Naive B cell (primary cell): ENCODE data around the gene IMPA2. TPM values are rescaled to one million over a fixed set of nuclear protein-coding genes. Genes with fewer than 3 reads are reported as not detected.

Experiments
- ATAC-seq, 2 donors: fragments of 150-1000 bp; cut with Tn5 transposase; 2 replicates each; pipeline ENCODE4 v1.10.0; 2021; ENCODE audit warnings: low read depth in 2 of 2, mild to moderate bottlenecking in 2 of 2, moderate library complexity in 2 of 2
- DNase-seq: peaks from one replicate; pipeline ENCODE4 v3.0.0; 2022
- H3K27ac Mint-ChIP-seq, 6 donors: one replicate each; pipeline ENCODE4 v1.8.0; 2020 to 2022; ENCODE audit warnings: mild to moderate bottlenecking in 6 of 6, mixed read lengths in 6 of 6, moderate library complexity in 5 of 6, inconsistent platforms in 2 of 6
- H3K27me3 Mint-ChIP-seq, 3 donors: one replicate each; pipeline ENCODE4 v1.8.0; 2021 to 2022; ENCODE audit warnings: mixed read lengths in 3 of 3, mild to moderate bottlenecking in 1 of 3
- H3K36me3 Mint-ChIP-seq, 2 donors: one replicate each; pipeline ENCODE4 v1.8.0; 2020 to 2022; ENCODE audit warnings: mixed read lengths in 2 of 2, inconsistent platforms in 1 of 2, mild to moderate bottlenecking in 1 of 2
- H3K4me1 Mint-ChIP-seq, 3 donors: one replicate each; pipeline ENCODE4 v1.8.0; 2020 to 2022; ENCODE audit warnings: mixed read lengths in 3 of 3, inconsistent platforms in 1 of 3, mild to moderate bottlenecking in 1 of 3, moderate library complexity in 1 of 3
- H3K4me3 Mint-ChIP-seq, 8 donors: one replicate each; pipeline ENCODE4 v1.8.0; 2020 to 2022; ENCODE audit warnings: mild to moderate bottlenecking in 8 of 8, mixed read lengths in 8 of 8, moderate library complexity in 8 of 8, inconsistent platforms in 2 of 8
- H3K9me3 Mint-ChIP-seq, 7 donors: one replicate each; pipeline ENCODE4 v1.8.0; 2020 to 2022; ENCODE audit warnings: mixed read lengths in 7 of 7, mild to moderate bottlenecking in 5 of 7, inconsistent platforms in 2 of 7, moderate library complexity in 1 of 7
- polyA plus RNA-seq, 6 donors: library from polyadenylated mRNA; unstranded; fragments of 300-500 nt; fragmentation: Illumina TruSeq; gene quantifications; one replicate each; pipeline ENCODE4 v1.2.3, GENCODE V29; 2021; ENCODE audit warnings: low read depth in 6 of 6

The IMPA2 gene
- polyA plus RNA-seq, 6 donors from 2014 or later = 9.9 to 18.6 (median 13.0) TPM

DNA sequence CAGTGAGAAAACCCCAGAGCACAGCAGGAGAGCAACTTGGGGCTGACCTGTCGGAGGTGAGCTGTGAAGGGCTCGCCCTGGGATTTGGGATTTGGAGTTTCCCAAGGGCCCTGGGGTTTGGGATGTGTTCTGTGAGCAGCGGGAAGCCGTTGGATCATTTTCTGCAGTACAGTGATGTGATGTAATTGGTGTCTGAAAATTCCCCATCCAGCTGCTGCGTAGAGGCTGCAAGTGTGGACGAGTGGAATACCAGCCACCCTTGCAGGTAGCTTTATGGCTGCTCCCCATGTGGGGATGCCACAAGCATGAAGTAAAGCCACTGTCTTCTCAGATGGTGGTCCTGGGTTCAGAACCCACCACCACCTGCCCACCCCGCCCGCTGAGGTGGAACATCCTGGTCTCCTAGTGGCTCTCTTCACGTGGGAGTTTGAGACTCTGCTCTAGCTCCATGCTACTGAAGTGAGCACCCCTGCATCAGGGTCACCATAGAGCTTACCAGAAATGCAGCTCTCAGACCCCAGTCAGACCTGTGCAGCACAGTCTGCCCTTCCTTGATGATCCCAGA is 15.0 kb downstream of the IMPA2 start:
- H3K4me1 Mint-ChIP-seq = peaks cover 13 to 16% (median 15%) of the 10 kb centered on the region in 3 donors
- H3K36me3 Mint-ChIP-seq = no peaks in the 10 kb centered on the region
- H3K27me3 Mint-ChIP-seq = no peaks in the 10 kb centered on the region
- DNase-seq = no peak
- H3K27ac Mint-ChIP-seq = peak overlapping the region in 1 of 6 donors; percentile 7
- no peaks in the 10 kb centered on the region for H3K9me3 Mint-ChIP-seq
- ATAC-seq = no peak
- no peak overlapping the region for H3K4me3 Mint-ChIP-seq

DNA sequence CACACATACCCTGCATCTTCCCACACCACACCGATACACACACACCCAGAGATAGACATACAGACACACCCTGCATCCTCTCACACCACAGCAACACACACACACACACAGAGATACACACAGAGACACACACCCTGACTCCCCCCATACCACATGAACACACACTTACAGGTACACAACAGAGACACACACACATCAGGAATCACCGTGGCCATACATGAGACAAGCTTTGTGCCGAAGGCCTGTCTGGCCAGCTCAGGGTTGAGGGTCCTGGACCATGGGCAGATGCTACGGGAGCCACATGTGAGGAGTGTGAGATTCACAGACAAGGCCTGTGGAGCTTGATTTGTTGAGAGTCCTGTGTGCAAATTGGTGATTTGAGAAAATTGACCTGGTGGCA is 15.6 kb downstream of the IMPA2 start:
- Mint-ChIP-seq H3K27me3 (no peaks in the 10 kb centered on the region), H3K4me3 (peak overlapping the region in 1 of 8 donors; percentile 67), H3K27ac (peak overlapping the region in 2 of 6 donors; percentile 29 to 67), H3K36me3 (no peaks in the 10 kb centered on the region), H3K4me1 (peaks cover 13 to 16% (median 15%) of the 10 kb centered on the region in 3 donors), H3K9me3 (no peaks in the 10 kb centered on the region)
- no peak for DNase-seq
- ATAC-seq = no peak

DNA sequence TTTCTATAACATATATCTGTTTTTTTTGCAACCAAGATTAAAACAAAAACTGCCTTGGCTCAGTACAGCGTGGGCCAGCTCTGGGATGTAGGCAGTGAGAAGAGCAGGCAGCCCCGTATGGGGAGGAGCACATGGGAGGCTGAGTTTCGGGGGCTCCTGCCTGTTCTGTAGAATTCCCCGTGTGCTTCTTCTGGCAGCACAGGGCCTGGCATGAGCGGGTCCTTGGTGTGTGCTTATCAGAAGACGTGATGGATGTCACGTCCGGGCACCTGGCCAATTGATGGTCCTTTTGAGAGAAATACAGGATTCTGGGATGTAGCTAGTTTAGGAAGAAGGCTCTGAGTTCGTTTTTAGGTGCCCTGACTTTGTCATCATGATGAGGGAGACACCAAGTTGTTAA is 16.2 kb downstream of the IMPA2 start:
- H3K36me3 Mint-ChIP-seq = no peaks in the 10 kb centered on the region
- no peak for DNase-seq
- H3K27ac Mint-ChIP-seq = no peak overlapping the region
- no peaks in the 10 kb centered on the region for H3K27me3 Mint-ChIP-seq
- no peak for ATAC-seq
- H3K4me3 Mint-ChIP-seq = no peak overlapping the region
- H3K9me3 Mint-ChIP-seq = no peaks in the 10 kb centered on the region
- H3K4me1 Mint-ChIP-seq = peaks cover 13 to 16% (median 15%) of the 10 kb centered on the region in 3 donors

DNA sequence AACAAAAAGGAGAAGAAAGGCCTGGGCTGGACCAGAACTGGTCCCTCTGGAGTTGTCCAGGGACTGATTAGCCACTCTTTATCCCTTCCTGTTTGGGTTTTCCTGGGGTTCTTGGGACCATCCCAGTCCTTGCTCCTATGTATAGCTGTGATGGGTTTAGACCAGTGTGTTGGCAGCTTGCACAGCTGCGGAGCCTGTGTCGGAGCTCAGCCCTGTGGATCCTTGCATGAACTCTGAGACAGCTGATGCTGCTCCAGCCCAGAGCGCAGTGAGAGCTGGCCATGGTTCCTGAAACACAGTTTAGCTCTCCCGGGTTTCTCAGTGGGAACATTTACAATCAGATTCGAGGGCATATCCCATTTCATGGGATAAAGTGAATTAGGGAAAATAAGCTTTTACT is 16.9 kb downstream of the IMPA2 start:
- no peak overlapping the region for H3K4me3 Mint-ChIP-seq
- H3K4me1 Mint-ChIP-seq = peaks cover 13 to 16% (median 15%) of the 10 kb centered on the region in 3 donors
- peak overlapping the region in 1 of 6 donors; percentile 64 for H3K27ac Mint-ChIP-seq
- no peaks in the 10 kb centered on the region for H3K27me3 Mint-ChIP-seq
- no peaks in the 10 kb centered on the region for H3K9me3 Mint-ChIP-seq
- DNase-seq = no peak
- no peaks in the 10 kb centered on the region for H3K36me3 Mint-ChIP-seq
- no peak for ATAC-seq

DNA sequence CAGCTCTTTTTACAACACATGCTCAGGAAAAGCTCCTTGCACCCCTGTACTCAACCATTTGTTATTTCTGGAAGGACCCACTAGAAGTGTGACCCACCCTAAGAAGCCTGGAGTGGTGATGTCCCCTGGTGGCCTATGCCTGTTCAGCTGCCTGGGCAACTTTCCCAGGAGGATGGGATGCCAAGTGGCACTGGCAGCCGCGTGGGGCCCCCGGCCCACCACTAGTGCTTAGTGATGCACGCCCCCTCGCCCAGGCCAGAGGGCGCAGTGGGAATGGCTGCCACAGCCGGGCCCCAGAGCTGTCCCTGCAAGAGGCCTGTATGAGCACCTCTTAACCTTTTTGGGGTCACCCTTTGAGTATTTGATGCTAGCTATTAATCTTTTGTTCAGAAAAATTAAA is 18.1 kb downstream of the IMPA2 start:
- ATAC-seq = no peak
- Mint-ChIP-seq H3K36me3 (no peaks in the 10 kb centered on the region), H3K9me3 (no peaks in the 10 kb centered on the region), H3K27ac (no peak overlapping the region), H3K27me3 (no peaks in the 10 kb centered on the region), H3K4me3 (no peak overlapping the region), H3K4me1 (peaks cover 13 to 16% (median 15%) of the 10 kb centered on the region in 3 donors)
- no peak for DNase-seq

DNA sequence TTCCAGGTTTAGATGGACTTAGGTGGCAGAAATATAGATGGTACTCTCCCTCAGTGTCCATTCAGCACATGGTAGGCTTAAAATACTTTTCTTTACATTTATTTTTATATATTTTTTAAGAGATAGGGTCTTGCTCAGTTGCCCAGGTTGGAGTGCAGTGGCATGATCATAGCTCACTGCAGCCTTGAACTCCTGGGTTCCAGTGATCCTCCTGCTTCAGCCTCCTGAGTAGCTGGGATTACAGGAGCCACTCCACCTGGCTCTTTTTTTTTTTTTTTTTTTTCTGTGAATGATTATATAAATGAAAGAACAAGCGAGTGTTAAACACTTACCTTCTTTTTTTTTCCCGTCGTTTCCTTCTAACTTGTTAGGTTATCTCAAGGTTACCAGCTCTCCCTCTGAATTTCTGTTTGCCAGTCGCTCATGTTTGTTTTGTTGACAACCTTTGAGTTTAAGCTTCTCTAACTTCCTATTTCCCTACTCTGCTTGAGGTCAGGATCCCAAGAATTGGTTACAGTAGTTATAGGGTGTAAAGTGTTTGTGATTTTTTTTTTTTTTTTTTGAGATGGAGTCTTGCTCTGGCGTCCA is 18.9 kb downstream of the IMPA2 start:
- peak overlapping the region in 1 of 6 donors; percentile 38 for H3K27ac Mint-ChIP-seq
- H3K27me3 Mint-ChIP-seq = no peaks in the 10 kb centered on the region
- ATAC-seq (no peak), DNase-seq (no peak)
- no peak overlapping the region for H3K4me3 Mint-ChIP-seq
- H3K9me3 Mint-ChIP-seq = no peaks in the 10 kb centered on the region
- peaks cover 13 to 20% (median 18%) of the 10 kb centered on the region in 3 donors for H3K4me1 Mint-ChIP-seq
- no peaks in the 10 kb centered on the region for H3K36me3 Mint-ChIP-seq

DNA sequence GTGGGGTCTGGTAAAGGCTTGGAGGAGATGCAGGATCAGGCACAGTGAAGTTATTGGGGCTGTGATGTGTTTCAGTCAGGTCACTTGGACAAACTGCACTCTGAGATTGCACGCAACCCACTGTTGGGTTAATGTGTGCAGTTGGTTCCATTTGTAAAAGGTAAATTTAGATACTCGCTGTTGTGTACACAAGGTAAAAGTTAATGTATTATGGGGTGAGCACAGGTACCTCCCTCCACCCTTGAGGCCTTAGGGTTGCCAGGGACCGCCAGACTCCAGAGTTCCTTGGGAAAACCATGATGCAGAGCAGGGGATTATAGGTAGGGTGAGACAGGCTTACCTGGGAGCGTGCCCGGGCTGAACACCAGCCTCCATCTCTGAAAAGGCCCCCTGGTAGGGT is 20.1 kb downstream of the IMPA2 start:
- no peak for DNase-seq
- Mint-ChIP-seq H3K9me3 (no peaks in the 10 kb centered on the region), H3K4me1 (peaks cover 4 to 10% (median 8%) of the 10 kb centered on the region in 3 donors), H3K36me3 (no peaks in the 10 kb centered on the region), H3K27ac (peak overlapping the region in 1 of 6 donors; percentile 79), H3K27me3 (no peaks in the 10 kb centered on the region), H3K4me3 (no peak overlapping the region)
- no peak for ATAC-seq

DNA sequence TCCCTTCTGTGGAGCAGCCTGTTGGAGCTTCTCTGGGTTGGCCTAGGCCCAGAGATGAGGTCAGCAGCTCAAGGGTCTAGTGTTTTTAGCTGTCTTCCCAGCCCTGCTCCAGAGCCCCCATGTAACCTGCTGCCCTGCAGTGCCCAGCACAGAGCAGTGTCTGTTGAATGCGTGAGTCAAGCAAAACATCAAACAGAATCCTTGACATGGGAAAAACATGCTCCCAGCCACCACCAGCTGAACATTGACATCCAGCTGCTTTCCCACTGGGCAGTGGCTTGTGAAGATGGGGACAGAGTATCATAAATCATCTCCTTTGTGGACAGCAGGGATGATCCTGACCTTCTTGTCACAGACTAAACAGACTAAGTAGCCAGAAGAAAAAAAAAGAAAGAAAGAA is 22.6 kb downstream of the IMPA2 start:
- H3K36me3 Mint-ChIP-seq = peaks cover 5 to 7% of the 10 kb centered on the region in 2 donors
- DNase-seq (no peak), ATAC-seq (no peak)
- H3K27ac Mint-ChIP-seq = peak overlapping the region in 1 of 6 donors; percentile 57
- H3K4me1 Mint-ChIP-seq = peaks cover 3 to 9% (median 4%) of the 10 kb centered on the region in 3 donors
- no peak overlapping the region for H3K4me3 Mint-ChIP-seq
- H3K27me3 Mint-ChIP-seq = no peaks in the 10 kb centered on the region
- no peaks in the 10 kb centered on the region for H3K9me3 Mint-ChIP-seq

DNA sequence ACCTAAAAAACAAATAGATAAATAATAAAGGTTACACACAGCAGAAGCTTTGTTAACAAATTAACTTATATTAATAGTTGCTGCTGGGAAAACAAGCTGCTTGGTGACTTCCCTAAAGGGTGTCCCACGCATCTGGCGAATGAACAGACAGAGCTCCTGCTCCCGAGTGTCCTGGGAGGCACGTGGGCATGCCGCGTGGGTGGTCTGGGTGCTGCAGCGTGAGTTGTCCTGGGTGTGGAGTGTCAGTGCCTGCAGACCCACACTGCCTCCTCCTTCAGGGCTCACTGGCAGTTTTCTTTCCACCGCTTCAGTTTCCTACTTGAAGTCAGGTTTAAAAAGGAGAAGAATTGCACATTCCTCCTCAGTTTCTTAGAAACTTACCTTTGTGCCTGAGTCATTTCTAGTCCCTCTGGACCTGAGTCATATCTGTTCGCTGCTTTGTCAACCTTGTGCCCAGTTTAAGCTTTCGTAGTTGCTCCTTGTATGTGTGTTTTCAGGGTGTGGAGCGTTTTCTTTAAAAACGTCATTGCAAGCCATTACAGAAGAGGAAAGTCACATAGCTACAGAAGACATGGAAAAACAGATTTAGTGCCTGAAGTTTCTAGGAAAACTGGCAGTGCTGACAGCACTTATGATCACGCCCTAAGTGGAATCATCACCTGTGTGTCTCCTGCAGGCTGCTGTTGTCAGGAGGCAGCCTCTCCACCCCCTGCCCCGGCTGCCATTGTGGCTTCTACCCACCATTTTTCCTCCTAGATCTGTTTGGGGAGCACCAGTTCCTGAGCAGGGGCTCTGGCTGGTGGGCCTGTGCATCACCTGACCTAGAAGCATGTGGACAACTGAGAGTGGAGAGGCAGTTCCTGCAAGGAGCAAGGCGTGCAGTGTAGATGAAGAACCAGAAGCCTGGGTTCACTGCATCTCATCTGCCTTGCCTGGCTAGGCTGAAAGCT is 24.5 kb downstream of the IMPA2 start:
- ATAC-seq (no peak), DNase-seq (no peak)
- Mint-ChIP-seq H3K4me1 (peaks cover 3 to 9% (median 4%) of the 10 kb centered on the region in 3 donors), H3K36me3 (peaks cover 5 to 7% of the 10 kb centered on the region in 2 donors), H3K9me3 (no peaks in the 10 kb centered on the region), H3K27me3 (no peaks in the 10 kb centered on the region), H3K27ac (peak overlapping the region in 1 of 6 donors; percentile 51), H3K4me3 (no peak overlapping the region)

DNA sequence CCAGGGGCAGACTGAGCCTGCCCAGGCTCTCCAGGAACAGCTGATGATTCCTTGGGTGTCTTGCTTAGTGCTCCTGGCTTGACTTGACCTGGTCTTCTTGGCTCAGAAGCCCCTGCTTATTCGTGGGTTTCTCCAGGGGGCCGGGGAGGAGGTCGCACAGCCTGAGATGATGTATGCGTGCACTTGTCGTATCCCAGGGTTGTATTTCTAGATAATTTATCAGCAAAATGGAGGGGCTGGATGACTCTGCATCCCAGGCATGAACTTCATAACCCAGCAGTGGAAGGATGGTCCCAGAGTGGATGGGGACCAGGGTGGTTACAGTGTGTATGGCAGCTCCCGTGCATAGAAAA is 25.2 kb downstream of the IMPA2 start:
- DNase-seq (no peak), ATAC-seq (no peak)
- Mint-ChIP-seq H3K4me3 (no peak overlapping the region), H3K27me3 (no peaks in the 10 kb centered on the region), H3K36me3 (peaks cover 5 to 7% of the 10 kb centered on the region in 2 donors), H3K4me1 (peaks cover 3 to 9% (median 4%) of the 10 kb centered on the region in 3 donors), H3K9me3 (no peaks in the 10 kb centered on the region), H3K27ac (peak overlapping the region in 1 of 6 donors; percentile 64)

DNA sequence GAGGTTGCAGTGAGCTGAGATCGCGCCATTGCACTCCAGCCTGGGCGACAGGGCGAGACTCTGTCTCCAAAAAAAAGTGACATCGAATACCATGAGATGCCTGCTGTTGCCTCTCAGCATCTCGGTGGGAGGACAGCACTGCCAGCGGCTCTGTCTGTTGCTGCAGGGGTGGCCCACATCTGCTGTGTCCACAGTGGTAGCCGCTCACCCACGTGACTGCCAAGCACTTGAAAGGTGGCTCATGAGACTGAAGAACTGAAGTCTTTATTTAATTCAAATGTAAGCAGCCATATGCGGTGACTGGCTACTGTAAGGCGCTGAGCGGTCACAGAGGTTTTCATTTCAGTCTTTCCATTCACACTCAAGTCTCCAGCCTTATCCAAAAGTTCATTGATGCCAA is 25.8 kb downstream of the IMPA2 start:
- H3K27me3 Mint-ChIP-seq = no peaks in the 10 kb centered on the region
- ATAC-seq = no peak
- peaks cover 3 to 9% (median 4%) of the 10 kb centered on the region in 3 donors for H3K4me1 Mint-ChIP-seq
- no peak overlapping the region for H3K4me3 Mint-ChIP-seq
- DNase-seq = no peak
- H3K36me3 Mint-ChIP-seq = peaks cover 5 to 7% of the 10 kb centered on the region in 2 donors
- peak overlapping the region in 1 of 6 donors; percentile 41 for H3K27ac Mint-ChIP-seq
- no peaks in the 10 kb centered on the region for H3K9me3 Mint-ChIP-seq

DNA sequence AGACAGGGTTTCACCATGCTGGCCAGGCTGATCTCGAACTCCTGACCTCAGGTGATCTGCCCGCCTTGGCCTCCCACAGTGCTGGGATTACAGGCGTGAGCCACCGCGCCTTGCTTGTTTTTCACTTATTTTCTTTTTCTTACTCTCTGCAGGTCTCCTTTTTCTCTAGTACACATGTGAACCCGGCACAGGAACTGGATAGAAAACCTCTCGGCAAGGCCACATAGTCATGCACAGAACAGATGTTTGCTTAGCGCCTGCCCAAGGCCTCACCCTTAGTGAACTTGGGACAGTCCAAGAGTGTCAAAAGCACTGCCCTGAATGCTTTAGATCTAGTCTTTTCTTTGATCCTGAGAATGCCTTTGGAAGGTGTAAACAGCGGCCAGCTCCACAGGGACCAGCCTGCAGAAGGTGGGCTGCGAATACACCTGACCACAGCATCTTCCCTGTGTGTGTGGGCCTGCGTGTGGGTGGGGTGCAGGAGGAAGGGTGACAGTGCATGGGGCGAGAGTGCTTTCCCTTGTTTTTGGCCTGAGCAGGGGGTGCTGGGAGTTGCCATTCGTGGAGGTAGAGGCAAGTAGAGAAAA is 27.0 kb downstream of the IMPA2 start:
- H3K4me3 Mint-ChIP-seq = peak overlapping the region in 1 of 8 donors; percentile 47
- peaks cover 3 to 9% (median 4%) of the 10 kb centered on the region in 3 donors for H3K4me1 Mint-ChIP-seq
- DNase-seq = no peak
- peaks cover 5 to 7% of the 10 kb centered on the region in 2 donors for H3K36me3 Mint-ChIP-seq
- peak overlapping the region in 2 of 6 donors; percentile 16 to 44 for H3K27ac Mint-ChIP-seq
- no peaks in the 10 kb centered on the region for H3K27me3 Mint-ChIP-seq
- no peak for ATAC-seq
- no peaks in the 10 kb centered on the region for H3K9me3 Mint-ChIP-seq

DNA sequence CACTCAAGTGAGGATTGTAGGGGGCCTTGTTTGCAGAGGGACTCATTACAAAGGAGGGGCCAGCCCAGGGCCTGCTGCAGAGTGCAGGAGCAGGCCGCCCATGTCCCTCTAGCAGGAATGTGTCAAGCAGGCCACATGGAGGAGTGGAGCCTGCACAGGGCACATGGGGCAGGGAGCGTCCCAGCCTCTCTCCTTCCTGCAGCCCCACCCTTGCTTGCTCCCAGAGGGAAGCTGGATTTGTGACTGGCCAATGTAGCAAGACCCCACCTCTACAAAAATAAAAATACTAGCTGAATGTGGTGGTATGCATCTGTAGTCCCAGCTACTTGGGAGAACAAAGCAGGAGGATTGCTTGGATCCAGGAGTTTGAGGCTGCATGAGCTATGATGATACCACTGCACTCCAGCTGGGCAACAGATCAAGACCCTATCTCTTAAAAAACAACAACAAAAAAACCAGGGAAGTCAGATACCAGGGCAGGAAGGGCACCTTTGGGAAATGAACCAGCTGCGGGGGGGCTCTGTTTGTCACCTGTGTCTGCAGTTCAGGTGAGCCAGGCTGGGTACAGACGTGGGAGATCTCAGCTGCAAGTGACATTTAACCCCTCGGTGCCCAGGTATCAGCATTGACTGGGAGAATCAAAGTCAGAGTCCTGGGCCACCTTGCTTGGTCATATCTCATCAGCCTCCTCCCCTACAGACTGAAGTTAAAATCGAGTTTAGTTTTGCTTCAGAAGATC is 27.7 kb downstream of the IMPA2 start:
- Mint-ChIP-seq H3K4me3 (no peak overlapping the region), H3K36me3 (peaks cover 5 to 7% of the 10 kb centered on the region in 2 donors), H3K4me1 (peaks cover 3 to 9% (median 4%) of the 10 kb centered on the region in 3 donors), H3K27ac (no peak overlapping the region), H3K27me3 (no peaks in the 10 kb centered on the region), H3K9me3 (no peaks in the 10 kb centered on the region)
- no peak for DNase-seq
- no peak for ATAC-seq
